OCI-LY7 (cell line): ENCODE results near the gene FGF21.

Experiments
- CTCF ChIP-seq: fragments of 200-600 bp; sonication (generic); conservative IDR thresholded peaks from 2 replicates; pipeline ENCODE4 v1.5.1; 2014; ENCODE audit warnings: mild to moderate bottlenecking, antibody characterized with exemption, low read length, moderate library complexity, mixed read lengths
- EZH2phosphoT487 ChIP-seq: fragments of 200-600 bp; sonication (generic); IDR thresholded peaks from 2 replicates; pipeline ENCODE4 v1.6.1; 2018; ENCODE audit warnings: low read depth, borderline replicate concordance, mild to moderate bottlenecking, mixed run types, antibody characterized with exemption, low read length, moderate library complexity, mixed read lengths

- TF ChIP-seq CTCF (no peak), EZH2phosphoT487 (no peak)
Measured at GRCh38 chr19:48708471-48708870, 46.9 kb upstream of the FGF21 start.
